Suppressor macrophage treated with lipopolysaccharide for 4 hours (primary cell): ENCODE results near the gene SLC12A7.
"Not testable (repeated sequence)": the region's sequence is repeated elsewhere in the genome, so short reads cannot be mapped to it uniquely, and the experiment has no call there.

ENCODE experiments used
- DNase-seq: peaks from one replicate; pipeline ENCODE4 v3.0.0-alpha.2; 2020

SLC12A7 gene

DNA sequence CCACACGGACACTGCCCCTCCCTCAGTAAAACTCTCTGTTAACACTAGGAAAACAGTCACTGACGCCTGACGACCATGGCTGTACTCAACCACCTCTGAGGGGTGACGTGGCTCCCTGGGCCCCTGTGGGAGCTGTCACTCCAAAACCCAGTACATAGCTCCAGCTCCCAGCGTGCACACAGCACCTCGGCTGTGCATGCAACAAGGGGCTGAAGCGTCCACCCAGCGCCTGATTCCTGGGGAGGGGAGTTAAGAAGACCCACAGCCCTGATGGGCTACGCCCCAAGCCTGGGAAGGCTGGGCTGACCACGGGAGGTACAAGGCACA is 36.3 kb downstream of the SLC12A7 start:
- no peak for DNase-seq

DNA sequence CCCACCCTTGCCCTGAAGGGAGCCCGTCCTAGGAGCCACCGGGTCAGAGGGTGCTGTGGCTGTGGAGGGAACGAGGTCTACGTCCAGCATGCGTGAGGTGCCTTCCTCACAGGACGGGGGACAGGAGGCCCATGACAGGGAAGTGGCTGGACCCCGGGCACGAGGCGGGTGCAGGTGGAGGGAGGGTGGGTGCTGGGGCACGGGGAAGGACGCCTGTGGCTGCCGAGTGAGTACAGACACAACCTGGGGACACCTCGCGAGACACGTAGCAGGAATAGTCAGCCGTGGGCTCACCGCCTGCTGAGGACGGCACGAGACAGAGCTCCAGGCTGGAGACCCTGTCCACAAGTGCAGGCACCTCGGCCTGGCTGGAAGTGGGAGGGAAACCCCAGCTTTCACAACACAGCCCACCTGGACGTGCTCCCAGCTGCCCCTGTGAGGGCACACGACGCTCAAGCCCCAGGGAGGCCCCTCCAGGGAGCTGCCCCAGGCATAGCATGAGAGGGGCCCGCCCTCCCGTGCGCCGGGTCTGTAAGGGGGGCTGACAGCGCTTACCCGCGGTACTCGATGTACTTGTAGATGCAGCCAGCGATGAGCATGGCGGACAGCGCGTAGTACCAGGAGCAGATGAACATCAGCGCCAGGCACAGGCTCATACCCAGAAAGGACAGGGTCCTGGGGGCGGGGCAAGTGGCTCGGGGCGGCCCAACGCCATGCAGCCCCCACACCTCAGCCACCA is 36.9 kb downstream of the SLC12A7 start:
- DNase-seq: no peak

GRCh38 chr5:1074226-1074625 is 37.6 kb downstream of the SLC12A7 start:
- no peak for DNase-seq

DNA sequence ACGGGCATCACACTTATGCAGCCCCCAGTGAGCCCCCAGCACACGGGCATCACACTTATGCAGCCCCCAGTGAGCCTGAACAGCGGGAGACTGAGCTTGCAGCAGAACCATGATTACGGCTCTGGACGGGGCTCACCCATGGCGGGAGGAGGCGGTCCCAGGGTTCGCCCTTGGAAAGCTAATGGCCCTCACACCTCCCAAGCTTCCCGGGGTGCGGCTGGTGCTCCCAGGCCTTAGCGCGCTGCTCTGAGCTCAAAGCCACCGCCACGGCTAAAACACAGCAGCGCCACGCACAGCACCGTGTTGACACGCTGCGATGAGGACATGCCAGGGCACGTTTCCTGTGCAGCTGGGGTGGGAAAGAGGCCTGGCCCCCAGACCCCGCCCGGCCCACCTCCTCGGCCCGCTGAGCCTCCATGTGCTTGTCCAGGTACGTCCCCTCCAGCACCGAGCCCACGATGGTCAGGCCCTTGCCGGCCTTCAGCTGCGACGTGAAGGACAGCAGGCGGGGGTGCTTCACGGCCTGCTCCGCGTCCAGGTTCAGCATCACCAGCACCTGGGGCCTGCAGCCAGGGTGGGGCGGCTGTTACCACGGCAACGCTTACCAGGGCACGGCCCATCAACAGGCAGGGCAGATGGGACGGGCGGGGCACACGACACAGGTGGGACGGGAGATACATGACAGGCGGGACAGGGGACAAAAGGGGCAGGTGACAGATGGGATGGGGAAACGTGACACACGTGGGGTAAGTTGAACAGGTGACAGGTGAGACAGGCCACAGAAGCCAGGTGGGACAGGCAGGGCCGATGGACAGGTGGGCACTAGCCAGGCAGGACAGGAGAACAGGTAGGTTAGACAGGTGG is 38.4 kb downstream of the SLC12A7 start:
- no peak for DNase-seq

GRCh38 chr5:1069720-1070088 is 42.2 kb downstream of the SLC12A7 start:
- DNase-seq: no peak

- no peak for DNase-seq
Measured at GRCh38 chr5:1068895-1069719, 42.8 kb downstream of the SLC12A7 start.

DNA sequence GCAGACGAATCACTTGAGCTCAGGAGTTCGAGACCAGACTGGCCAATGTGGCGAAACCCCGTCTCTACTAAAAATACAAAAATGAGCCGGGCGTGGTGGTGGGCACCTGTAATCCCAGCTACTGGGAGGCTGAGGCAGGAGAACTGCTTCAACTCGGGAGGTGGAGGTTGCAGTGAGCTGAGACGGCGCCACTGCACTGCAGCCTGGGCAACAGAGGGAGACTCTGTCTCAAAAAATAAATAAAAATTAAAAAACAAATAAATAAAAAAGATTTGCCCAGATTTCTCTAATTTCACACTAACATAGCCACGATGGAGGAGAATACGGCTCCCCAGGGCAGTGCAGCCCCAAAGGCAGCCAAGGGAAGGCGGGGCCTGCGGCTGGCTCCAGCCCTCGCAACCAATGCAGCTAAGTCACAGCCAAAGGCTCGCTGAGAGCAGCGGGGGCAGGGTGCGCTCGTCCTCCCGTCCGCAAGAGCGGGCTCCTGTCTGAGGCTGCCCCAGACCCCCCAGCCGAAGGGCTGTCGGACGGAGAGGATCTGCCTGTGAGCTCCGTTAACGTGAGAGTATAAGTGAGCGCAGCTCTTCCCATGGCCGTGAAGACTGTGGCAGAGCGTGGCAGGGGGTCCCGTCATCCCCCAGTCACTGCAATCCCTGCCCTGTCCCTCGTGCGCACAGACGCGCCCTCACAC is 43.5 kb downstream of the SLC12A7 start:
- no peak for DNase-seq

- DNase-seq: no peak
Measured at GRCh38 chr5:1067141-1068121, 44.4 kb downstream of the SLC12A7 start.

- no peak for DNase-seq
Measured at GRCh38 chr5:1066676-1067075, 45.2 kb downstream of the SLC12A7 start.

DNA sequence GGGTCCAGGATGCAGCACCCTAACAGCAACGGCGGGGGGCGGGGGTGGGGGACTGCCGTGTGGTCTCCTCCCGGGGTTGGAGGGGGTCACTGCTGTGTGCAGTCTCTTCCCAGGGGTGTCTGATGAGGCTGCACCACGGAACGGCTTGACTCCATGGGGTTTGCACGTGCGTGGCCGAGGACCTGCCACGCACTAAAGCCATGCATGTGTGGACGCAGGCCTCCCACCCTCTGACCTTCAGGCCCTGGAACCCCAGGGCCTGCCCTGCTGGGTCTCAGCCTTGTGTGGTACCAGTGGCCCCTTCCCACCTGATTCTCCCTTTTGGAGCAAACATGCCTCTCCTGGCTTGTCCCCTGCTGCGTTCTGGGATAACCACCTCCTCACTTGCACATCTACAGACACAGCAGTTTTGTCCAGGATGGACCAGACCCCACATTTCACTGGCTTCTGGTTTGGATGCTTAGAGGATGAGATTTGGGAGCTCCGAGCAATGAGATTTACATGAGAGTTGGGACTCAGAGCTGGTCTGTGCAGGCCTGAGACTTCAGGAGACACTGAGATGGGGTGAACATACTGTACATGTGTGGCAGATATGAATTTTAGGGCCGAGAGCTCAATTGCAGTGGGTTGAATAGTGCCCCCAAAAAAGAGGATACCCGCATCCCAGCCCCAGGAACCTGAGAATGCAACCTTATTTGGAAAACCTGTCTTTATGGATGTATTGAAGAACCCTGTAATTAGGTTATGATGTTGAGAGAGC is 45.8 kb downstream of the SLC12A7 start:
- DNase-seq: no peak

DNA sequence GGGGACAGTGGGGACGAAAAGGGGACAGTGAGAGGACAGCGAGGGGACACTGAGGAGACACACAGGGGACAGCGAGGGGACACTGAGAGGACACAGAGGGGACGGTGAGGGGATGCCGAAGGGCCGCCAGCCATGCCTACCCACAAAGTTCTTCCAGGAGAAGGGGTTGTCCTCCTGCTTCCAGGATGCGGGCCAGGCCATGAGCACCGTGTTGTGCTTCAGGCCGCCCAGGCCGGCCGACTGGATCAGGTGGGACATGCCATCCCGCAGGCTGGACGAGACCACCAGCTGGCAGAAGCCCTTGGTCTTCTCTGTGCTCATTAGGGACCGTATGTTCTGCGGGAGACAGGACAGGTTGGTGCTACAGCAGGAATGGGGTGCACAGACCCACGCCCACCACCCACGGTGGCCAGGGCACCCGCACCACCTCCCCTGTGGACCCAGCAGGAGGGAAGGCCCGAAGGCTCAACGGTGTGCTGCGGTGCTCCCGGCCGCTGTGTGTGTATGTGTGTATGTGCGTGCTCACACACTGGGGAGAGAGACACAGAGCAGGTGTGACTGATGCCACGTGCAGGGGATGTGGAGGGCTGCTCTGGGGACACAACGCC is 46.6 kb downstream of the SLC12A7 start:
- DNase-seq: no peak

DNA sequence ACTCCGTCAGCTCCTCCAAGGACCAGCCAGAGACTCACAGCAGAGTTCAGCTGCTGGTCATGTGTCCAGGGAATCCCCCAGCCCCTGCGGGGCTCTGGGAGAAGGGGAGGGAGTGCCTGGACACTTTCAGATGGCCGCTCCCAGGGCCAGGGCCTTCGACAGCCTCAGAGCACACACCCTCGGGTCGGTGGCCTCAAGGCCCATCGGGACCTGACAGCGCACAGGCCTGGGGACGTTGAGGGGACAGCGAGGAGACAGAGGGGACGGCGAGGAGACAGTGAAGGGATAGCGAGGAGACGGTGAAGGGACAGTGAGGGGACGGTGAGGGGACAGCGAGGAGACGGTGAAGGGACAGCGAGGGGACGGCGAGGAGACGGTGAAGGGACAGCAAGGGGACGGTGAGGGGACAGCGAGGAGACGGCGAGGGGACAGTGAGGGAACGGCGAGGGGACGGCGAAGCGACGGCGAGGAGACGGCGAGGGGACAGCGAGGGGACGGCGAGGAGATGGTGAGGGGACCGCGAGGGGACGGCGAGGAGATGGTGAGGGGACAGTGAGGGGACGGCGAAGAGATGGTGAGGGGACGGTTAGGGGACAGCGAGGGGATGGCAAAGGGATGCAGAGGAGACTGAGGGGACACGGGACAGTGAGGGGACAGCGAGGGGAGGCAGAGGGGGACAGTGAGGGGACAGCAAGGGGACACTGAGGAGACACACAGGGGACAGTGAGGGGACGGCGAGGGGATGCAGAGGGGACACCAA is 47.3 kb downstream of the SLC12A7 start:
- DNase-seq: no peak

DNA sequence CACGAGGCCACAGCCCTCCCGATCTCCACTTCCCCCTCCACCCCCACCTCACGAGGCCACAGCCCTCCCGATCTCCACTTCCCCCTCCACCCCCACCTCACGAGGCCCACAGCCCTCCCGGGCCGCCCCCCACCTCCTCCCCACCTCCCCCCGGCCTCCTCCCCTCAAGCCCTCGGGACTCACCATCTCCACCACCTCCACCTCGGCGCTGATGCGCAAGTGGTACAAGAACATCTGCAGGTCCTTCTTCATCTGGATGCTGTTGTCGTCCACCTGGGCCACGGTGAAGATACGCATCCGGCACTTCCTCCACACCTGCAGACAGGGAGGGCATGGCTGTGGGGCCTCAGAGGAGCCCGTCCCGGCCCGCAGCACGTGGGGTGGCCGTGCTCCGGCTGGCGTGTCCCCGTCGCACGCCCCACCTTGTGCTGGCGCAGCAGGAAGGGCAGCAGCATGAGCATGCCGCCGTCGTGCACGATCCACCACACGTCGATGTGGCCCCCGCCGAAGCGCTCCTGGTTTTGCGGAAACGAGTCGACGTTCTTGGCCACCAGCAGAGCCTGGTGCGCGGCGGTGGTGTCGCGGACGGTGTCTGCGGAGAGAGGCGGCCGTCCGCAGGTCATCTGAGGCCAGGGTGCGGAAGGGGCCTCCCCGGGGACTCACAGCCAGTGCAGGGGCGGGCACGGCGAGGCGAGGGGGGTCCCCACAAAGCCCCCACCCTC is 48.0 kb downstream of the SLC12A7 start:
- DNase-seq: no peak

- DNase-seq: no peak
Measured at GRCh38 chr5:1062761-1063568, 48.9 kb downstream of the SLC12A7 start.

DNA sequence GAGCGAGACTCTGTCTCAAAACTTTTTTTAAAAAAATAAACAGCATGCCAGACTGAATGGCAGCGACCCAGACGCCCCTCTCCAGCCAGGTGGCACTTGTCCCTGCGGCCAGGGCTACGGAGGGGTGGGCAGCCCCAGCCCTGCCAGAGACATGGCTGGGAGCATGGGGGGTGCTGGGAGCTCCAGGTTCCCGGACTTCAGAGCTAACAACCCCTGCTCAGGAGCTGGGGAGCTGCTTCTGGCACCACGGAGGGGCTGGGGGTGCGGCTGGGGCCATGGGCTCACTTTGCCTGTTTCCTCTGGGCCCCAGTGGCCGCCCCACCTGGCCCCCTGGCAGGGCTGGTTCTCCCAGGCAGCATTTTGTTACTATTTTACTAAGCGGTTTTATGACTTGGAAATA is 49.9 kb downstream of the SLC12A7 start:
- no peak for DNase-seq

GRCh38 chr5:1061292-1061691 is 50.6 kb downstream of the SLC12A7 start:
- DNase-seq: not testable (repeated sequence)

DNA sequence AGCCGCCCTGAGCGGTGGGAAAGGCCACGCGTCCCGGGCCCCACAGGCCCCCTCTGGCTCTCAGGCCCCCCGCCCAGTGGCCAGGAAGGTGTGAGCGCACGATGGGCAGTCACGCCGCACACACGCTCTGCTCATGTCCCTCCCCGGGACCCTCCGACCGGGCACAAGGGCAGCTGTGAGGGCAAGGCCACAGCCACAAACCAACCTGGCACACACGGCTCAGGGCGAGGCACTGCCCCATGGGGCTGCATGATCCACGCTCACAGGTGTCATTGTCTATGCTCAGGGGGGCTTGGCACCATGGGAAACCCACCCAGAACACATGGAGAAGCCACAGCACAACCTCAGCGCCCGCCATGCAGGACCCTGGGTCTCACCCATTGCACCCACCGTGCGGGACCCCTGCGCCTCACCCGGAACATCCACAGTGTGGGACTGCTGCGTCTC is 51.3 kb downstream of the SLC12A7 start:
- DNase-seq: no peak

- no peak for DNase-seq
Measured at GRCh38 chr5:1059884-1060263, 52.0 kb downstream of the SLC12A7 start.
